Karpas-422 (cell line): ENCODE data around the gene CXCL10. TPM values are rescaled to one million over a fixed set of nuclear protein-coding genes. Genes with fewer than 3 reads are reported as not detected.
"Not testable (repeated sequence)": the region's sequence is repeated elsewhere in the genome, so short reads cannot be mapped to it uniquely, and the experiment has no call there.

Experiments used
- DNase-seq: peaks from one replicate; pipeline ENCODE4 v3.0.0-alpha.2; 2015
- H2AFZ ChIP-seq: fragments of 200-600 bp; sonication (generic); 2 replicates; pipeline ENCODE4 v1.6.1; 2014; ENCODE audit warnings: antibody characterized with exemption, low read length, mixed read lengths
- H3K27ac ChIP-seq: fragments of 200-600 bp; sonication (generic); 2 replicates; pipeline ENCODE4 v1.5.1; 2014; ENCODE audit warnings: mild to moderate bottlenecking, low read length, moderate library complexity
- H3K27me3 ChIP-seq: fragments of 200-600 bp; sonication (generic); 2 replicates; pipeline ENCODE4 v1.6.1; 2014; ENCODE audit warnings: low read length, mixed read lengths
- H3K36me3 ChIP-seq: fragments of 200-600 bp; sonication (generic); 2 replicates; pipeline ENCODE4 v1.6.1; 2014; ENCODE audit warnings: low read length, mixed read lengths; ENCODE audit not compliant: insufficient read depth
- H3K4me1 ChIP-seq: fragments of 200-600 bp; sonication (generic); 2 replicates; pipeline ENCODE4 v1.6.1; 2014; ENCODE audit warnings: mild to moderate bottlenecking, low read length, mixed read lengths
- H3K4me2 ChIP-seq: fragments of 200-600 bp; sonication (generic); 2 replicates; pipeline ENCODE4 v1.6.1; 2014; ENCODE audit warnings: low read length, low read depth, mild to moderate bottlenecking; ENCODE audit not compliant: poor library complexity, severe bottlenecking
- H3K4me3 ChIP-seq: fragments of 200-600 bp; sonication (generic); 2 replicates; pipeline ENCODE4 v1.5.1; 2014; ENCODE audit warnings: mild to moderate bottlenecking, antibody characterized with exemption, low read length, mixed read lengths
- H3K79me2 ChIP-seq: fragments of 200-600 bp; sonication (generic); 2 replicates; pipeline ENCODE4 v1.6.1; 2014; ENCODE audit warnings: mild to moderate bottlenecking, low read length, mixed read lengths
- H3K9ac ChIP-seq: fragments of 200-600 bp; sonication (generic); 2 replicates; pipeline ENCODE4 v1.6.0; 2014; ENCODE audit warnings: low read length
- H3K9me2 ChIP-seq: fragments of 200-600 bp; sonication (generic), shearing (Covaris generic); replicated peaks from 2 replicates; pipeline ENCODE4 v1.6.0; 2014; ENCODE audit warnings: mild to moderate bottlenecking, low read length, moderate library complexity; ENCODE audit not compliant: insufficient read depth
- H3K9me3 ChIP-seq: fragments of 300-700, 200-600 bp; sonication (generic); 2 replicates; pipeline ENCODE4 v1.6.1; 2014; ENCODE audit warnings: low read length, mixed read lengths
- H4K20me1 ChIP-seq: fragments of 200-600 bp; sonication (generic); 2 replicates; pipeline ENCODE4 v1.6.1; 2014; ENCODE audit warnings: mild to moderate bottlenecking, antibody characterized with exemption, low read length, low read depth; ENCODE audit not compliant: insufficient read depth
- total RNA-seq: library from RNA; depleted of rRNA; stranded (reverse); fragments of >200 nt; shearing (Covaris generic); gene quantifications from 2 replicates; pipeline ENCODE4 v1.2.3, GENCODE V29; 2014; ENCODE audit warnings: low replicate concordance

The CXCL10 gene
- total RNA-seq, 1 experiment from 2014 or later: not detected

DNA sequence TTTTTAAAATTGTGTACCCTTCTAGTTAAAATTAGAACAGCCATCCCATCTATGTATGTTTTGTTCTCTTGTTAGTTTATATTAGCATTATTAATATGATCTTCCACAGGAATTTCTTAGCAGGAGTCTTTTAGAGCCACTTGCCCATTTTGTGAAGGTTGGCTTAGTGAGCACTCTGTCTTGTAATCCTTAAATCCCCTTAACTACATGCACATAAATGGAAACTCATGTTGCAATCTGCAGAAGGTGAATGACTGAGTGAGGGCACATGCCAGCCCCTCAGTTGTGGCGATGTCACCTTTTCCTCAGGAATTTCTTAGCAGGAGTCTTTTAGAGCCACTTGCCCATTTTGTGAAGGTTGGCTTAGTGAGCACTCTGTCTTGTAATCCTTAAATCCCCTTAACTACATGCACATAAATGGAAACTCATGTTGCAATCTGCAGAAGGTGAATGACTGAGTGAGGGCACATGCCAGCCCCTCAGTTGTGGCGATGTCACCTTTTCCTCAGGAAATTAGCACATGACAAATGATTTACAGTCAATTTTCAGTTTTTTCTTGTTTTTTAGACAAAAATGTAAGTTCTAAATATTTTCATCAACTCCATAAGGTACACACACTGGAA, 24.7 kb downstream of the CXCL10 start:
- DNase-seq, H3K27me3 ChIP-seq, H3K4me3 ChIP-seq, H3K79me2 ChIP-seq, H3K36me3 ChIP-seq, H4K20me1 ChIP-seq, H3K9me2 ChIP-seq, H3K4me2 ChIP-seq, H3K9ac ChIP-seq, H2AFZ ChIP-seq, H3K9me3 ChIP-seq, H3K4me1 ChIP-seq, H3K27ac ChIP-seq: not testable (repeated sequence)

DNA sequence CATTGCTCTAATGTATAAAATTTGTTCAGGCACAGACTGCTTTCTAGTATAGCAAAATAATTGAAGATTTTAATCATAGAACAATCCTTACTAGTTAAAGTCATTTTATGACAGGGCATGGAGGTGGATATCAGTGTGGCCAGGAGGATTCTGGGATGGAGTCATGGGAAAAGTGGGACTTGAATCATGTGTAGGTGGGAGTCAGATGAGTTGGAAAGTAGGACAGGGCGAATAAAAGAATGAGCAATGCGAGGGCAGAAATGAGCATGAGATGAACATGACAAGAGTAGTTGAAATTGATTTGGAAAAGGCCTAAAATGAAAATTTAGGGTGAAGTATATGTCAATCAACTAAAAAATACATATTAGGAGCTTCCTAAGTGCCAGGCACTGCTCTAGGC, 25.4 kb downstream of the CXCL10 start:
- H3K4me1 ChIP-seq: no peaks in the 10 kb centered on the region
- H3K4me2 ChIP-seq: no peak overlapping the region
- no peak overlapping the region for H2AFZ ChIP-seq
- no peaks in the 10 kb centered on the region for H3K27me3 ChIP-seq
- no peak overlapping the region for H3K4me3 ChIP-seq
- no peaks in the 10 kb centered on the region for H3K9me3 ChIP-seq
- no peak for DNase-seq
- no peaks in the 10 kb centered on the region for H4K20me1 ChIP-seq
- no peak overlapping the region for H3K27ac ChIP-seq
- no peaks in the 10 kb centered on the region for H3K36me3 ChIP-seq
- H3K9me2 ChIP-seq: no peaks in the 10 kb centered on the region
- H3K9ac ChIP-seq: no peak overlapping the region
- no peaks in the 10 kb centered on the region for H3K79me2 ChIP-seq

- H3K36me3 ChIP-seq: no peaks in the 10 kb centered on the region
- H3K27ac ChIP-seq: no peak overlapping the region
- no peaks in the 10 kb centered on the region for H3K27me3 ChIP-seq
- H3K79me2 ChIP-seq: no peaks in the 10 kb centered on the region
- no peak for DNase-seq
- H4K20me1 ChIP-seq: no peaks in the 10 kb centered on the region
- H3K9ac ChIP-seq: no peak overlapping the region
- H3K4me3 ChIP-seq: no peak overlapping the region
- no peaks in the 10 kb centered on the region for H3K9me2 ChIP-seq
- H2AFZ ChIP-seq: no peak overlapping the region
- no peaks in the 10 kb centered on the region for H3K9me3 ChIP-seq
- no peak overlapping the region for H3K4me2 ChIP-seq
- no peaks in the 10 kb centered on the region for H3K4me1 ChIP-seq
Observed at GRCh38 chr4:75997081-75997480, 26.2 kb downstream of the CXCL10 start.

GRCh38 chr4:75995727-75996126, 27.6 kb downstream of the CXCL10 start:
- Histone ChIP-seq H3K9ac (no peak overlapping the region), H4K20me1 (no peaks in the 10 kb centered on the region), H3K9me2 (no peaks in the 10 kb centered on the region), H3K4me2 (no peak overlapping the region), H2AFZ (no peak overlapping the region), H3K4me1 (0 out of 2 replicates have a peak, but pooled peaks cover 3% of the 10 kb centered on the region), H3K9me3 (no peaks in the 10 kb centered on the region), H3K79me2 (peaks cover under 1% of the 10 kb centered on the region), H3K36me3 (no peaks in the 10 kb centered on the region), H3K27me3 (no peaks in the 10 kb centered on the region), H3K4me3 (no peak overlapping the region), H3K27ac (no peak overlapping the region)
- DNase-seq: peak; percentile 77

DNA sequence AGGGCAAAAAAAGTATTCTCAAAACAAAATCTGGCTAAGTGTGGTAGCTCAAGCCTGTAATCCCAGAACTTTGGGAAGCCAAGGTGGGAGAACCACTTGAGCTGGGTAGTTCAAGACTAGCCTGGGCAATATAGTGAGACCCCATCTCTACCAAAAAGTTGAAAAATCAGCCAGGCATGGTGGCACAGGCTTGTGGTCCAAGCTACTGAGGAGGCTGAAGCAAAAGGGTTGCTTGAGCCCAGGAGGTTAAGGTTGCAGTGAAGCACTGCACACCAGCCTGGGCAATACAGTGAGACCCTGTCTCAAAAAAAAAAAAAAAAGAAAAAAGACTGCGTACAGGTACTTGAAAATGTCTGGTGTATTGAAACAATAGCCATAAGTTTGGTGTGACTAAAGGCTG, 30.8 kb downstream of the CXCL10 start:
- H3K4me2 ChIP-seq: no peak overlapping the region
- no peak overlapping the region for H3K9ac ChIP-seq
- no peaks in the 10 kb centered on the region for H3K36me3 ChIP-seq
- H2AFZ ChIP-seq: no peak overlapping the region
- H3K9me3 ChIP-seq: no peaks in the 10 kb centered on the region
- H3K9me2 ChIP-seq: no peaks in the 10 kb centered on the region
- no peak for DNase-seq
- peaks cover 33% of the 10 kb centered on the region for H3K79me2 ChIP-seq
- no peak overlapping the region for H3K27ac ChIP-seq
- peaks cover 14% of the 10 kb centered on the region for H3K4me1 ChIP-seq
- no peak overlapping the region for H3K4me3 ChIP-seq
- no peaks in the 10 kb centered on the region for H3K27me3 ChIP-seq
- no peaks in the 10 kb centered on the region for H4K20me1 ChIP-seq

GRCh38 chr4:75989846-75990528, 33.3 kb downstream of the CXCL10 start:
- H4K20me1 ChIP-seq: no peaks in the 10 kb centered on the region
- H3K9me3 ChIP-seq: no peaks in the 10 kb centered on the region
- no peak overlapping the region; the same call in 1 of the 2 replicates for H3K27ac ChIP-seq
- no peaks in the 10 kb centered on the region for H3K36me3 ChIP-seq
- DNase-seq: peak; percentile 45
- H3K4me2 ChIP-seq: peak overlapping the region; percentile 91
- no peaks in the 10 kb centered on the region for H3K27me3 ChIP-seq
- no peak overlapping the region for H2AFZ ChIP-seq
- H3K4me3 ChIP-seq: peak overlapping the region; percentile 89
- H3K4me1 ChIP-seq: peaks cover 14% of the 10 kb centered on the region
- H3K79me2 ChIP-seq: peaks cover 58% of the 10 kb centered on the region
- no peaks in the 10 kb centered on the region for H3K9me2 ChIP-seq
- peak overlapping the region; percentile 85 for H3K9ac ChIP-seq

- Histone ChIP-seq H3K27me3 (no peaks in the 10 kb centered on the region), H3K4me3 (no peak overlapping the region), H3K4me1 (peaks cover 12% of the 10 kb centered on the region), H3K9ac (no peak overlapping the region), H3K27ac (no peak overlapping the region), H2AFZ (no peak overlapping the region), H3K79me2 (peaks cover 60% of the 10 kb centered on the region), H4K20me1 (no peaks in the 10 kb centered on the region), H3K9me2 (no peaks in the 10 kb centered on the region), H3K9me3 (no peaks in the 10 kb centered on the region), H3K4me2 (no peak overlapping the region), H3K36me3 (no peaks in the 10 kb centered on the region; the same call in none of the 2 replicates)
- no peak for DNase-seq
Observed at GRCh38 chr4:75985116-75985515, 38.2 kb downstream of the CXCL10 start.

- no peak overlapping the region for H2AFZ ChIP-seq
- H3K27me3 ChIP-seq: no peaks in the 10 kb centered on the region
- H3K4me2 ChIP-seq: no peak overlapping the region
- peaks cover 28% of the 10 kb centered on the region for H3K36me3 ChIP-seq
- no peak for DNase-seq
- H3K4me1 ChIP-seq: no peaks in the 10 kb centered on the region
- no peaks in the 10 kb centered on the region for H3K9me2 ChIP-seq
- H3K79me2 ChIP-seq: peaks cover 14% of the 10 kb centered on the region
- no peaks in the 10 kb centered on the region for H3K9me3 ChIP-seq
- H3K4me3 ChIP-seq: no peak overlapping the region
- H3K27ac ChIP-seq: no peak overlapping the region
- H3K9ac ChIP-seq: no peak overlapping the region
- no peaks in the 10 kb centered on the region for H4K20me1 ChIP-seq
Observed at GRCh38 chr4:75980576-75980975, 42.7 kb downstream of the CXCL10 start.
